AG09309 (cell line): Measurements from ENCODE around the gene TAS2R1.

ENCODE experiments used
- DNase-seq: peaks from one replicate; pipeline ENCODE4 v3.0.0-alpha.2; 2010; ENCODE audit warnings: low read depth
- H3K4me3 ChIP-seq: 2 replicates; pipeline ENCODE4 v1.5.1; 2011; ENCODE audit warnings: mild to moderate bottlenecking, low read depth, low read length, moderate library complexity; ENCODE audit not compliant: control insufficient read depth
- TF ChIP-seq, protein P1 (sequence below): IDR thresholded peaks from 2 replicates; pipeline ENCODE4 v1.5.1; 2011; ENCODE audit warnings: mild to moderate bottlenecking, low read depth, low read length, inconsistent platforms; ENCODE audit not compliant: insufficient read depth, control insufficient read depth; ENCODE audit errors: missing control alignments

TAS2R1 gene

GRCh38 chr5:9624196-9624947 lies 5.8 kb downstream of the TAS2R1 start:
- DNase-seq = no peak
- H3K4me3 ChIP-seq = no peak overlapping the region
- TF ChIP-seq, protein P1, sequence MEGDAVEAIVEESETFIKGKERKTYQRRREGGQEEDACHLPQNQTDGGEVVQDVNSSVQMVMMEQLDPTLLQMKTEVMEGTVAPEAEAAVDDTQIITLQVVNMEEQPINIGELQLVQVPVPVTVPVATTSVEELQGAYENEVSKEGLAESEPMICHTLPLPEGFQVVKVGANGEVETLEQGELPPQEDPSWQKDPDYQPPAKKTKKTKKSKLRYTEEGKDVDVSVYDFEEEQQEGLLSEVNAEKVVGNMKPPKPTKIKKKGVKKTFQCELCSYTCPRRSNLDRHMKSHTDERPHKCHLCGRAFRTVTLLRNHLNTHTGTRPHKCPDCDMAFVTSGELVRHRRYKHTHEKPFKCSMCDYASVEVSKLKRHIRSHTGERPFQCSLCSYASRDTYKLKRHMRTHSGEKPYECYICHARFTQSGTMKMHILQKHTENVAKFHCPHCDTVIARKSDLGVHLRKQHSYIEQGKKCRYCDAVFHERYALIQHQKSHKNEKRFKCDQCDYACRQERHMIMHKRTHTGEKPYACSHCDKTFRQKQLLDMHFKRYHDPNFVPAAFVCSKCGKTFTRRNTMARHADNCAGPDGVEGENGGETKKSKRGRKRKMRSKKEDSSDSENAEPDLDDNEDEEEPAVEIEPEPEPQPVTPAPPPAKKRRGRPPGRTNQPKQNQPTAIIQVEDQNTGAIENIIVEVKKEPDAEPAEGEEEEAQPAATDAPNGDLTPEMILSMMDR = no peak

GRCh38 chr5:9623661-9624060 lies 6.5 kb downstream of the TAS2R1 start:
- DNase-seq = no peak
- TF ChIP-seq, protein P1 = no peak
- no peak overlapping the region for H3K4me3 ChIP-seq

DNA sequence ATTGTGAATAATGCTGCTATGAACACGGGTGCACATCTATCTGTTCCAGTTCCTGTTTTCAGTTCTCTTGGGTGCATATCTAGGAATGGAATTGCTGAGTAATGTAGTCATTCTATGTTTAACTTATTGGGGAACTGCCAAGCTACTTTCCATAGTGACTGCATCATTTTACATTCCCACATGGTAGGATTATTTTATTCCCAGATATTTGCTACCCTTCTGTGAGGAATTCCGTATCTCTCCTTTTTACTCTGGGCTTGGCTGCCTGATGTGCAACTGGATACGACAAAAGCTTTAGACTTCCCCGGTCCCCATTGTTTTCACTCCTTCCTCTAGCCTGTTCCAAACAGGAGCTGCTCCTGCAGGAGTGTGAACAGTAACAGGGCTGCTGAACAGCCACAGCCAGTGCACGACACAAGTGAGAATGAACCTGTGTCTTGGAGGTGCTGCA lies 7.2 kb downstream of the TAS2R1 start:
- H3K4me3 ChIP-seq = no peak overlapping the region
- DNase-seq = peak; percentile 57
- TF ChIP-seq, protein P1 = no peak

DNA sequence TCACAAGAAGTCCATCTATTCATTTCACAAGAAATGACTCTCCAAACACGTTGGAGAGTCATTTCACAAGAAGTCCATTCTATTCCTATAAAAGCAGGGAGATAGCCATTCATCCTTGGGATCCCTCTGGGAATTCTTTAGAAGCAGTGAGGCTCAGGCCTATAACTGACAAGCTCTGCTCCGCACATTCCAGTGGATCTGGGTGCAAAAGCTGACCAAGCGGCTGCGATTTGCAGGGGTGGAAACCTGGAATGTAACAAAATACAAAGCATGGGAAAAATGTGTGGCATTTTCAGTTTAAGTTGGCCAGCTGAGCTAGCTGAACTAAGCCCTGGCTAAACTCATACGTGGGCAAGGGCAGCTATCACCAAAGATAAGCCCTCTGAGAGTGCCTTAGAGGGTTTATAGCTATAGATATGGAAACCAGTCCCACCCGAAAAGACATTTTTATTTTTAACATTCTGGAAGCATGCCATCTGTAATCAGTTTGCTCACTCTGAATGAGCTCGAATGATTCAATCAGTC lies 8.7 kb downstream of the TAS2R1 start:
- peak; percentile 91 for DNase-seq
- TF ChIP-seq, protein P1 = no peak
- no peak overlapping the region for H3K4me3 ChIP-seq

GRCh38 chr5:9619331-9620092 lies 10.6 kb downstream of the TAS2R1 start:
- no peak for DNase-seq
- no peak overlapping the region for H3K4me3 ChIP-seq
- TF ChIP-seq, protein P1 = no peak

DNA sequence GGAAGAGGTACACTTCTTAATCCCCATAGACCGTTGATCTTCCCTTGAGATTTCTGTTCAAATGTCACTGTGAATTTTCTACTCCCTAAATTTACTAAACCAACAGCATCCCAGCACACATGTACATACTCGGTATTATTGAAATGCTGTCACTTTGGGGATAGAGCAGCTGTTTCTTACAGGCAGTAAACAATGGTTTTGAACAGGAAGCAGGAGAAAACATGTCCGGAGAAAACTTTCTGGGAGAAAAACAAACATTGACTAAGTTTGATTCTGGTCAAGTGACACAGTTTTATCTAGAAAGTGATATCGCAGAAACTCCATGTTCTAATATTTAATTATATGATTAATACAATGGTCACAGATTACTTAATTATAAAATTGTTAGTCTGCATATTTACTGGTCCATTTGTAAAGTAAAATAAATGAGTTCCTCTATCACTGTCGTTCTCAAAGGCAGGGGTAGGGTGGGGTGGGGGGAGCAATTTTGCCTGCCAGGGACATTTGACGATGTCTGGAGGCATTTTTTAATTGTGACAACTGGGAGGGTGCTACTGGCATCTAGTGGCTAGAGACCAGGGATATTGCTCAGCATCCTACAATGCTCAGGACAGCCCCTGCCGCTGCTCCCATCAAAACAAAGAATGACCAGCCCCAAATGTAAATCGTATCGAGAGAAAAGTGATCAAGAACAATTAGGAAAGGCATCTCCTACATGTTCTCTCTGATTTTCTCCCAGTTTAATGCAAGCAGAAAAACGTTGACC lies 12.2 kb downstream of the TAS2R1 start:
- no peak overlapping the region for H3K4me3 ChIP-seq
- TF ChIP-seq, protein P1 = no peak
- DNase-seq = no peak
